HG03045 (cell line): ENCODE measurements around the gene IFT88.
"Not testable (repeated sequence)": the region's sequence is repeated elsewhere in the genome, so short reads cannot be mapped to it uniquely, and the experiment has no call there.

Experiments used
- ATAC-seq: cut with Tn5 transposase; IDR thresholded peaks from one replicate; pipeline ENCODE4 v1.9.1; 2021; ENCODE audit warnings: mild to moderate bottlenecking, moderate library complexity; ENCODE audit not compliant: unreplicated experiment

IFT88 gene

DNA sequence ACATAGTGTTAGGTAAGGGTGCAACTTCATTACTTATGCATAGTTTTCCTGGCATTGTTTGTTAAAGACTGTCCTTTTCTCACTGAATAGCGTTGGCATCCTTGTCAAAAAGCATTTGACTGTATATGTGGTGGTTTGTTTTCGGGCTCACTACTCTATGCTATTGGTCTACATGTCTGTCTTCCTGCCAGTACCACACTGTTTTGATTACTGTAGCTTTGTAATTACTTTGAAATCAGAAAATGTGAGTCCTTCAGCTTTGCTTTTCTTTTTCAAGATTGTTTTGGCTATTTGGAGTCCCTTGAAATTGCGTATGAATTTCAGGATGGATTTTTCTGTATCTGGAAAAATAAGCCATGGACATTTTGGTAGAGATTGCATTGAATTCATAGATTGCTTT, 56.0 kb downstream of the IFT88 start:
- ATAC-seq, result no peak

- no peak for ATAC-seq
Measured at GRCh38 chr13:20624213-20624612, 57.3 kb downstream of the IFT88 start.

GRCh38 chr13:20633802-20634201, 66.8 kb downstream of the IFT88 start:
- ATAC-seq, result no peak

DNA sequence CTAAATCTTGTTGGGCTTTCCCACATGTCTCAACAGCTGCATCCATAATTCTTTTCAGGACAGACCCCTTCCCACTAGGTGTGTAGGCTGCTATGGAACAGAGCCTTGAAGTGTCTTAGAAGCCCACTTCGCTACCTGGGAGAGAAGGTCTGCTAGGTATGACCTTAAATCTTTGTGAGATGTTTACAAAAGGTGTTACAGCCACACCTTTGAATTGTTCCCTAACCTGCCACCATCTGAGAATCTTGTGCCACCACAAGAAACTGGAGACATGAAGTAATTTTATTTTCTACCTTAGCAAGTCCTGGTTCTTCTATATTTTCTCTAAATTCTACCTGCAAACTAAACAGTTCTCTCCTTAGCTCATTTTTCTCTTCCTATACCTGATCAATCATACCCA, 69.1 kb downstream of the IFT88 start:
- ATAC-seq, result no peak

GRCh38 chr13:20637811-20638210, 70.9 kb downstream of the IFT88 start:
- no peak for ATAC-seq

DNA sequence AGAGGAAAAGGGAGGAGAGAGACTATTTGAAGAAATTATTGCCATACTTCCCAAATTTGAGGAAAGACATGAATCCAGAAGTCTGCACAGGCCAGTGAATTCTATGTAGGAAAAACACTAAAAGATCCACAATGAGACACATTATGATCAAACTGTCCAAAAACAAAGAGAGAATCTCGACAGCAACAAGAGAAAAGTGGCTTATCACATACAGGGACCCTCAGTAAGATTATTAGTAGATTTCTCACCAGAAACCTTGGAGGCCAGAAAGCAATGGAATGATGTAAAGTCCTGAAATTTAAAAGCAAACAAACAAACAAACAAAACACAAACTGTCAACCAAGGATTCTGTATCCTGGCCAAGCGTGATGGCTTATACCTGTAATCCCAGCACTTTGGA, 80.8 kb downstream of the IFT88 start:
- no peak for ATAC-seq

- ATAC-seq, result no peak
Measured at GRCh38 chr13:20652946-20653345, 86.0 kb downstream of the IFT88 start.

DNA sequence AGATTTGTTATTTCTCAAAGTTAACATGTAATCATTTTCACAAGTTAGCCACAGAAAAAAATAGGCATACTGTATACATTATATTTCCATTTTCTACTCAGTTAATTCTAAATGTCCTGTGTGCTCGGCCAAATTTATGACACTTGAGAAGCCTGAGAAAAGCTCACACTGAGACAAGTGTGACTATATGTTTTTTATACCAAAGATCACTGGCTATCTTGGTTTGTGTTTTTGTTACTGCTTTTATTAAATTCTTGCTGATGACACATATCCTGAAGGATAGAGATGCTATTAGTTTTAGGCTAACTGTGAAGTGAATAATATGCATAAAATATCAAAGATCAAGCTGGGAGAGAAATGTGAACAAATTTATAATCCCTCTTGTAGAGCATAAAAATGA, 87.2 kb downstream of the IFT88 start:
- ATAC-seq, result no peak

DNA sequence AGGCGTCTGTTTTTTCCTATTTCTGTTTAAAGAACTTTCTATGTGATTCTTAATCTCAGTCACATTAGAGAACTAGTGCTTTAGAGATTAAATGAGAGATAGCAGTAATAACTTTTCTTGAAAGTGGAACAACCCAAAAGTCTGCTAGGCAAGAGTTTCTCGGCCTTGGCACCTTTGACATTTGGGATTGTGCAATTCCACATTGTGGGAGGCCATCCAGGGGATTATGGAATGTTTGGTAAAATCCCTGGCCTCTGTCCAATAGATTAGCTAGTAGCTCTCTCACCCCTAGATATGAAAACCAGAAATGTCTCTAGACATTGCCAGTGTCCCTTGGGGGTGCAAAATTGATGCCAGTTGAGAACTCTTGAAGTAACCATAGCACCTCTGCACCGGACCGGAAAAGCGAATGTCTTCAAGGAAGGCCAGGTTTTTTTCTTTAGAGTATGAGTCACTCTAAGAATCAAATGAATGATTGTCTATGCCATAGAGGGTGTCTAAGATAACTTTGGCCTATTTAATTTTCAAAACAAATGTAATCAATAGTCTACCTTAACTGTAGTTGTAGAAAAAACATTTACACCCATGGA, 91.6 kb downstream of the IFT88 start:
- ATAC-seq, result no peak

GRCh38 chr13:20664351-20664750, 97.4 kb downstream of the IFT88 start:
- ATAC-seq, result no peak

DNA sequence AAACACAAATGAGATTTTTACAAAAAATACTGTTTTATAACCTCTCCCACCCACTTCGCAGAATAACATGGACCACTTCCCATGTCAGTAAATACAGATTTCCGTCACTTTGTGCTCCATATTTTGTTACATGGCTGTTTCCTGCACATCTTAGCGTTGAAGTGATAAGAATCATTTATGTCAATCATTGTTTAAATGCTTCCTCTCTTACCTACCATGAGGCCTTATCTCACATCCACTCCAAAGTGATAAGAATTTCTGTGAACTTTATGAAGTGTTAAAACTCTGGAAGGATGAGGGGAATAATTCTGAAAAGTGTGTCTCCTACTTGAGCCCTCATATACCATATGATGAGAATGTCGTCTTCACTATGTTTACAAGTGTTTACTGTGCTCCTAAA, 100.0 kb downstream of the IFT88 start:
- no peak for ATAC-seq

DNA sequence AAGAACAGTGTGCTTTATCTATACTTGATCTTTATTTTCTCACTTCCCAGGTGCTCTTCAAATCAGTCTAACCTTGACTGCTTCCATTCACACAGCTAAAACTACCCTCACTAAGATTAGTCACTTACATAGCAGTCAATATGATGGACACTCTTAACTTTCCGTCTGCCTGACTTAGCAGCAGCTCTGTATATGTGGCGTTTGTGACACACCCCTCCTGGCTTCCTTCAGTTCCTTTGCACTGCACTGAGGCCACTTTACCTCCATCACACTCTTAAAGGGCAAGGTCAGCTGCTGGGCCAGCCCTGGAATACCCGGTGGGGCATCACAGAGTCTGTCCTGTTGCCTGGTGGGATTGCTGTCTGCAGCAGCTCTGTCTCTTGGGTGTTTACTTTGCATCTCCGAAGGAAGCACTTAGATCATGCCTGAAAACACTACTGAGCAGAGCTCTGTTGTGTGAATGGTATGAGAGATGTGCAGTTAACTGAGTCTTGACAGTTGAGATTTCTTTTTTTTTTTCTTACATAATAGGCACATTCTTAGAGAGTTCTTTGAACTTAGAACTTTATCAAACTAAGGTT, 101.0 kb downstream of the IFT88 start:
- ATAC-seq, result no peak

- no peak for ATAC-seq
Measured at GRCh38 chr13:20669162-20669561, 102.2 kb downstream of the IFT88 start.

GRCh38 chr13:20671789-20672188, 104.8 kb downstream of the IFT88 start:
- ATAC-seq, result no peak

DNA sequence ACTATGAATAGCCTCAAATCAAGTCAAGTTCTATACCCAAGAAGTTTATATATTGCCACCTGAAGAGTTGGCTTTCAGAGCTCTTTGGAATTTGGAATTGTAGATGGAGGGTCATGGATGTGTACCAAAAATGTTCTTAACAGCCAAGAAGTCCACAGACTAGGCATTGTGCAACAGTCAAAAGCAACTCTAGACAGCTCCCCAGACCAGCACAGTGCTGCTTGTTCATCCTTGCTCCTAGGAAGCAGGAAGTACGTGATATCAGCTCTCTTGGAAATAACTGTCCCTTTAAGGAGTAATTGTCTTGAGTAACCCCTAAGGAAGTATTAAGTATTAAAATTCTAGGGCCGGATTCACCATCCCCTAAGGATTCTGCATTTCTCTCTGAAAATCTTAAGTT, 105.8 kb downstream of the IFT88 start:
- no peak for ATAC-seq

GRCh38 chr13:20673715-20674114, 106.8 kb downstream of the IFT88 start:
- ATAC-seq, result no peak

- ATAC-seq, result no peak
Measured at GRCh38 chr13:20676213-20676612, 109.3 kb downstream of the IFT88 start.

- ATAC-seq, result not testable (repeated sequence)
Measured at GRCh38 chr13:20678606-20679005, 111.6 kb downstream of the IFT88 start.

DNA sequence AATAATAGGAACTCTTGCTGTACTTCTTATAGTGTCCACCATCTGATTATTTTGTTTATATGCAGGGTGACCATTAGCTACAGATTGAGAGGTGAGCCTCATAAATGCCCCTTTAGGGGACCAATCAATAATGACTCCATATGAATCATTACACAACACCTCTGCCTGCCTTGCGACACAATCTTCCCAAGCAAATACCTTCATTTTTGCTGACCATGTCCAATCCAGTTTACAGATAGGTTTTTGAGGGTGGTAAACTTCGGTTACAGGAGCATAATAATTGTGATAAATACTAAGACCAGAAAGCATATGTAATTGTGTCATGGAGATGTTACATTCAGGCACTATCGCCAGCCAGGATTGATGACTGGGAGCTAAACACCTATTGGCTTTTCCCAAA, 112.9 kb downstream of the IFT88 start:
- ATAC-seq, result no peak

DNA sequence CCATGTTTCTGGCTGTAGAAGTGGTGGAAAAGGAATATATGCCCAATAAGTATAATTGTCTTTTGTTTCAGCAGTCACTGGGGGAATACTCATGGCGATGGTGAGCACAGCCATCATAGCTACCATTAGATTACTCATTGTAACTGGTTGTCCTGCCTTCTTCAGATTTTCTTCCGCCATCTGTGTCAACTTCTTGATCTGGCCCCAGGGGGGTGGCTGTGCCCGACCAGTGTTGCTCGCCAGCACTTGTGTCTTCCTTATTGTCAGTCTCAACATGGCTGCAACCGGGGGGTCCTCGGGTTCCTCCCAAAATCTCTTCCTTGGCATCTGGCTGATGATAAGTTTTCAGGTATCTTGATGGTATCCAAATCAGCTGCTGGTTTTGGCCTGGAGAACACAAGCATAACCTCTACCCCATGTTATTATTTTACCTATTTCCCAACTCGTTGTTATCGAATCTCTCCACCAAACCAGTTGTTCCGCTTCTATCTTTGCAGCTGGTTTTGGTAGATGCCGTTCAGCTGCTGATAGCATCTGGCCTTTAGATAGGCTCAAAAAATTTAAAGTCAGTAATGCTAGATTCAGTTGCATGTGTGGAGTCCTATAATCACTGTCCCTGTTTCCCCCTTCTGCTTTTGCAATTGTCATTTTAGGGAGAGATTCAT, 113.6 kb downstream of the IFT88 start:
- no peak for ATAC-seq

GRCh38 chr13:20681481-20681880, 114.5 kb downstream of the IFT88 start:
- not testable (repeated sequence) for ATAC-seq

DNA sequence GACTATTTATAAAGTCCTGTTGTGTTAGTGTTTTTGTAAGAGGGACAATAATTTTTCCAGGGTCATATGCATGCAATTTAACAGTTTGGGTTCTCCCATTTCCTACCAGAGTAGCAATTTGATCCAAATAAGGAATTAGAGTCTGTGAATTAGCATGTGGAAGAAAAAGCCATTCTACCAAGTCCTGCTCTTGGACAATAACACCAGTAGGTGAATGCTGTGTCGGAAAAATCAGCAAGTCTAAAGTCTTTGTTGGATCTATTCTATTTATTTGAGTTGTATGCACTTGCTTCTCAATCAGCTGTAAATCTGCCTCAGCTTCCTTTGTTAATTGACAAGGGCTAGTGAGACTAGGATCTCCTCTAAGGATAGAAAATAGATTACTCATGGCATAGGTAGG, 115.1 kb downstream of the IFT88 start:
- no peak for ATAC-seq

DNA sequence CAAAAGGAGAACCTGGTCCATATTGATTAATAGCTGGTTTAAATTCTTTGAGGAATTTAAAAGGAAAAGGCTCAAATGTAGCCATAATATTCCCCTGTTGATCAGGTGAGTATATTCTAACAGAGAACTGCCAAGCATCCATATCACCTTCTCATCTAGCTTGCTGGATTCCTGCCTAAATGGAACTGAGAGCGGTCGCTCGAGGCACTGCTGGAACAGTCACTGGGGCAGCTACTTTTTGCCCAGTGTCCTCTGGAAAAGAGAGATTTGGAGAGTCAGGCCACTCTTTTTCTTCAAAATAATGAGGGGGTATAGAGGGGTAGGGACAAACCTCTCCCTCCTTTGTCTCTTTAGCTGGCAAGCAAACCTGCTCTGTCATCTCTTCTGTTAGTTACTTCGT, 117.1 kb downstream of the IFT88 start:
- ATAC-seq, result no peak
